Calu3 (cell line): ENCODE data around the gene SLC41A3. TPM values are rescaled to one million over a fixed set of nuclear protein-coding genes. Genes with fewer than 3 reads are reported as not detected.
"Not testable (repeated sequence)": the region's sequence is repeated elsewhere in the genome, so short reads cannot be mapped to it uniquely, and the experiment has no call there.

Source experiments
- BruUV-seq: library from RNA; stranded (reverse); fragments of 400-500 nt; replicated peaks from 2 replicates; lab custom pipeline; 2021; lab: Mats Ljungman, UMichigan
- CTCF ChIA-PET: fragments of 300-600 bp; sonication (Branson Sonifier 250); formaldehyde crosslinking; loops from one replicate; lab custom pipeline; 2022; ENCODE audit warnings: antibody characterized with exemption; lab: Charles Lee
- DNase-seq: peaks from one replicate; pipeline ENCODE4 v3.0.0; 2022
- H3K27ac Mint-ChIP-seq: one replicate; pipeline ENCODE4 v1.8.0; 2022; ENCODE audit warnings: mixed read lengths; ENCODE audit not compliant: unreplicated experiment
- H3K27me3 Mint-ChIP-seq: one replicate; pipeline ENCODE4 v1.8.0; 2022; ENCODE audit warnings: mixed read lengths; ENCODE audit not compliant: unreplicated experiment
- H3K36me3 Mint-ChIP-seq: one replicate; pipeline ENCODE4 v1.8.0; 2022; ENCODE audit warnings: mild to moderate bottlenecking, moderate library complexity, mixed read lengths; ENCODE audit not compliant: insufficient read depth, unreplicated experiment
- H3K4me1 Mint-ChIP-seq: one replicate; pipeline ENCODE4 v1.8.0; 2022; ENCODE audit warnings: mild to moderate bottlenecking, low read depth, mixed read lengths; ENCODE audit not compliant: unreplicated experiment
- H3K4me3 Mint-ChIP-seq: one replicate; pipeline ENCODE4 v1.8.0; 2022; ENCODE audit warnings: mild to moderate bottlenecking, low read depth, moderate library complexity, mixed read lengths; ENCODE audit not compliant: unreplicated experiment
- H3K9me3 Mint-ChIP-seq: one replicate; pipeline ENCODE4 v1.8.0; 2022; ENCODE audit warnings: low read depth, mixed read lengths; ENCODE audit not compliant: unreplicated experiment
- CTCF ChIP-seq: fragments of 200-600 bp; IDR thresholded peaks from one replicate; pipeline ENCODE4 v1.8.0; 2022; ENCODE audit warnings: antibody characterized with exemption; ENCODE audit not compliant: unreplicated experiment
- intact Hi-C: fragments of 100-400 bp; cut with micrococcal nuclease; formaldehyde crosslinking; loops from one replicate; pipeline ENCODE4 v1.10.0; 2022; ENCODE audit not compliant: unreplicated experiment
- total RNA-seq: library from RNA; stranded (reverse); gene quantifications from 2 replicates; pipeline ENCODE4 v1.2.3, GENCODE V29; 2022

The SLC41A3 gene
- total RNA-seq, 1 experiment from 2014 or later: 101 TPM

GRCh38 chr3:125959317-125960065 lies 124.4 kb downstream of the SLC41A3 start:
- intact Hi-C loops: no loop called here
- Mint-ChIP-seq H3K9me3 (no peaks in the 10 kb centered on the region), H3K4me3 (no peak overlapping the region), H3K27me3 (peaks cover 48% of the 10 kb centered on the region), H3K4me1 (no peaks in the 10 kb centered on the region), H3K27ac (no peak overlapping the region), H3K36me3 (no peaks in the 10 kb centered on the region)
- CTCF ChIA-PET: no interaction called here
- BruUV-seq: no TSS peak
- DNase-seq: no peak
- TF ChIP-seq CTCF: no peak

DNA sequence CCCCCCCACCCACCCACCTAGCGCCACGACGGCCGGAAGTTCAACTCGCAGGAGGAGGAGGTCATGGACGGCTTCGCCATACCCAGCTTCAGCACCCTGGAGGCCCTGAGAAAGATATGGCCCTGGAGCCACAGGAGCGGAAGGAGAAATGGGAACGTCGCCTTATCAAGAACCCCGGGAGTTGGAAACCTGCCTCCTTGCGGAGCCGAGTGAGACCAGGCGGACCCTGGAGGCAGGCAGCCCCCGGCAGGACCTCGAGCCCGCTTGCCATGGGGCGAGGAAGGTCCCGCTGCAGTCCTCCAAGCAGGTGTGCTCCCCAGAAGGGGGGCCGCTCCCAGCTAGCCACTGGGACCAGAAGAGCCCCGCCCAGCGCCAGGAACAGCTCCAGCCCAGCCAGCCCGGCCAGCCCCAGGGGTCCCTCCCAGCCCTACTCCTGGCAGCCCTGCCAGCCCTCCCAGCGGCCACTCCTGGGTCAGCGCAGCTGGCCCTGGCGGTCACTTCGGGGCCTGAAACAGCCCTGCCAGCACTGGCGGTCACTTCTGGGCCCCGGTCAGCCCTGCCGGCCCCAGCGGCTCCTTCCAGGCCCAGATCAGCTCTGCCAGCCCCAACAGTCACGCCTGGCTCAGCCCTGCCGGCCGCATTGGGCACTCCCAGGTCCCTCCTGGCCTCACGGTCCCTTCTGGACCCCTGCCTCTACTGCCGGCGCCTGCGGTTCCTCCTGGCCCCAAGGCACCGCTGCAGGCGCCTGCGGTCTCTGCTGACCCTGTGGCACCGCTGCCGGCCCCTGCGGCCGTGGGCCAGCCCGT lies 125.2 kb downstream of the SLC41A3 start:
- Mint-ChIP-seq H3K4me1 (no peaks in the 10 kb centered on the region), H3K36me3 (no peaks in the 10 kb centered on the region), H3K27ac (no peak overlapping the region), H3K27me3 (peaks cover 56% of the 10 kb centered on the region), H3K9me3 (no peaks in the 10 kb centered on the region), H3K4me3 (no peak overlapping the region)
- intact Hi-C loops: no loop called here
- no peak for TF ChIP-seq CTCF
- no TSS peak for BruUV-seq
- CTCF ChIA-PET: interaction anchor here (0.5 kb wide), 1 partner anchor 363 kb away, joined by 3 read pairs; the partner anchor contains the start of gene OSBPL11
- no peak for DNase-seq

GRCh38 chr3:125957674-125958510 lies 126.0 kb downstream of the SLC41A3 start:
- no peak for TF ChIP-seq CTCF
- DNase-seq: no peak
- no peaks in the 10 kb centered on the region for H3K36me3 Mint-ChIP-seq
- BruUV-seq: no TSS peak
- H3K9me3 Mint-ChIP-seq: no peaks in the 10 kb centered on the region
- CTCF ChIA-PET: interaction anchor here (0.5 kb wide), 1 partner anchor 362 kb away, joined by 3 read pairs; the partner anchor contains the start of gene OSBPL11
- intact Hi-C loops: no loop called here
- no peaks in the 10 kb centered on the region for H3K4me1 Mint-ChIP-seq
- H3K27ac Mint-ChIP-seq: no peak overlapping the region
- H3K4me3 Mint-ChIP-seq: no peak overlapping the region
- H3K27me3 Mint-ChIP-seq: peaks cover 64% of the 10 kb centered on the region

DNA sequence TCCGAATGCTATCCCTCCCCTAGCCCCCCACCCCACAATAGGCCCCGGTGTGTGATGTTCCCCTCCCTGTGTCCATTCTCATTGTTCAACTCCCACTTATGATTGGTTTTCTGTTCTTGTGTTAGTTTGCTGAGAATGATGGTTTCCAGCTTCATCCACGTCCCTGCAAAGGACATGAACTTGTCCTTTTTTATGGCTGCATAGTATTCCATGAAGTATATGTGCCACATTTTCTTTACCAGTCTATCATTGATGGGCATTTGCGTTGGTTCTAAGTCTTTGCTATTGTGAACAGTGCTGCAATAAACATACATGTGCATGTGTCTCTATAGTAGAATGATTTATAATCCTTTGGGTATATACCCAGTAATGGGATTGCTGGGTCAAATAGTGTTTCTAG lies 126.9 kb downstream of the SLC41A3 start:
- CTCF ChIA-PET, BruUV-seq, H3K36me3 Mint-ChIP-seq, H3K9me3 Mint-ChIP-seq, intact Hi-C loops, H3K4me1 Mint-ChIP-seq, H3K27ac Mint-ChIP-seq, H3K4me3 Mint-ChIP-seq, DNase-seq: not testable (repeated sequence)
- H3K27me3 Mint-ChIP-seq: peaks cover 73% of the 10 kb centered on the region

Other genes starting within 250 kb of the SLC41A3 start
- gene ROPN1B, start 114.9 kb downstream of the SLC41A3 start, total RNA-seq: 0.76 and 0.92 TPM in 2 replicates
- gene ALDH1L1, start 96.5 kb upstream of the SLC41A3 start, total RNA-seq: 4.4 and 11.2 TPM in 2 replicates